B cell (primary cell): Measurements from ENCODE around the gene HNRNPAB. TPM values are rescaled to one million over a fixed set of nuclear protein-coding genes. Genes with fewer than 3 reads are reported as not detected.

ENCODE experiments used
- ATAC-seq: fragments of 200-7000 bp; cut with Tn5 transposase; one replicate; pipeline ENCODE4 v1.10.0; 2021; ENCODE audit warnings: low read depth, mild to moderate bottlenecking, moderate number of reproducible peaks, moderate library complexity
- CTCF ChIA-PET: fragments of 350-600 bp; sonication (Branson Sonifier 250); formaldehyde crosslinking; loops from one replicate; lab custom pipeline; 2021; ENCODE audit warnings: antibody characterized with exemption, inconsistent platforms; lab: Charles Lee
- POLR2A ChIA-PET: fragments of 350-600 bp; sonication (Branson Sonifier 250); formaldehyde crosslinking; loops from one replicate; lab custom pipeline; 2021; ENCODE audit warnings: antibody characterized with exemption; lab: Charles Lee
- DNase-seq: peaks from one replicate; pipeline ENCODE4 v3.0.0; 2013
- H2AFZ ChIP-seq: 2 replicates; pipeline ENCODE4 v1.6.1; 2012; ENCODE audit warnings: mild to moderate bottlenecking, low read depth, low read length; ENCODE audit not compliant: insufficient read depth, poor library complexity, severe bottlenecking
- H3K27ac ChIP-seq, 2 donors: 1 replicate in 1 of 2; 2 replicates in 1 of 2; pipeline ENCODE4 v1.5.1; 2012 to 2013; ENCODE audit warnings: low read length in 2 of 2, mild to moderate bottlenecking in 2 of 2, moderate library complexity in 1 of 2
- H3K27me3 ChIP-seq, 4 experiments: fragments of 200-600 bp in 1 of 4; sonication (generic) in 1 of 4; replicated peaks in 1 of 4; 1 replicate in 2 of 4; 2 replicates in 2 of 4; pipeline versions ENCODE4 v1.6.1 to v1.7.0; 2013 to 2016; ENCODE audit warnings: low read length in 3 of 4, mild to moderate bottlenecking in 2 of 4, mixed read lengths in 1 of 4, moderate library complexity in 1 of 4; ENCODE audit not compliant: insufficient read depth in 4 of 4, control insufficient read depth in 3 of 4; ENCODE audit errors: control extremely low read depth in 1 of 4
- H3K36me3 ChIP-seq, 2 experiments: replicated peaks in 1 of 2; 1 replicate in 1 of 2; 2 replicates in 1 of 2; pipeline versions ENCODE4 v1.6.1 to v1.7.1; 2013; ENCODE audit warnings: low read length in 1 of 2; ENCODE audit not compliant: insufficient read depth in 2 of 2, control insufficient read depth in 1 of 2; ENCODE audit errors: control extremely low read depth in 1 of 2, extremely low read depth in 1 of 2
- H3K4me1 ChIP-seq, 2 donors: fragments of 200-600 bp in 1 of 2; sonication (generic) in 1 of 2; 1 replicate in 1 of 2; 2 replicates in 1 of 2; pipeline versions ENCODE4 v1.5.1 to v1.6.1; 2013 to 2017; ENCODE audit warnings: low read length in 2 of 2; ENCODE audit not compliant: control insufficient read depth in 2 of 2, insufficient read depth in 2 of 2
- H3K4me2 ChIP-seq: replicated peaks from 2 replicates; pipeline ENCODE3; 2012; ENCODE audit warnings: mild to moderate bottlenecking, low read depth, low read length; ENCODE audit not compliant: poor library complexity, severe bottlenecking
- H3K4me3 ChIP-seq, 5 experiments: fragments of 200-600 bp in 1 of 5; sonication (generic) in 1 of 5; 1 replicate in 3 of 5; 2 replicates in 2 of 5; pipeline versions ENCODE4 v1.5.1 to v1.7.0; 2011 to 2016; ENCODE audit warnings: low read length in 4 of 5, mild to moderate bottlenecking in 4 of 5, low read depth in 2 of 5, control low read depth in 1 of 5, moderate library complexity in 1 of 5; ENCODE audit not compliant: insufficient read depth in 1 of 5; ENCODE audit errors: control extremely low read depth in 1 of 5, extremely low read depth in 1 of 5
- H3K79me2 ChIP-seq: fragments of 200-600 bp; sonication (generic); one replicate; pipeline ENCODE4 v1.6.0; 2016; ENCODE audit warnings: low read length; ENCODE audit not compliant: control insufficient read depth, insufficient read depth
- H3K9ac ChIP-seq: fragments of 200-600 bp; sonication (generic); 2 replicates; pipeline ENCODE4 v1.6.1; 2017; ENCODE audit warnings: mild to moderate bottlenecking, low read length, moderate library complexity
- H3K9me3 ChIP-seq, 3 donors: one replicate each; pipeline versions ENCODE4 v1.6.1 to v1.7.1; 2013; ENCODE audit warnings: low read length in 2 of 3; ENCODE audit not compliant: control insufficient read depth in 2 of 3, insufficient read depth in 1 of 3; ENCODE audit errors: control extremely low read depth in 1 of 3
- H4K20me1 ChIP-seq: 2 replicates; pipeline ENCODE4 v1.6.0; 2012; ENCODE audit warnings: mild to moderate bottlenecking, low read length; ENCODE audit not compliant: insufficient read depth, control insufficient read depth, poor library complexity, severe bottlenecking
- H3K27ac Mint-ChIP-seq: one replicate; pipeline ENCODE4 v1.8.0; 2021; ENCODE audit warnings: mixed read lengths
- H3K27me3 Mint-ChIP-seq: one replicate; pipeline ENCODE4 v1.8.0; 2021; ENCODE audit warnings: mixed read lengths
- H3K4me1 Mint-ChIP-seq: one replicate; pipeline ENCODE4 v1.8.0; 2021; ENCODE audit warnings: mixed read lengths
- H3K4me3 Mint-ChIP-seq: one replicate; pipeline ENCODE4 v1.8.0; 2021; ENCODE audit warnings: mixed read lengths
- H3K9me3 Mint-ChIP-seq: one replicate; pipeline ENCODE4 v1.8.0; 2022; ENCODE audit warnings: mixed read lengths; ENCODE audit not compliant: insufficient read depth
- CTCF ChIP-seq: fragments of 200-600 bp; IDR thresholded peaks from one replicate; pipeline ENCODE4 v1.8.0; 2022; ENCODE audit warnings: antibody characterized with exemption, mild to moderate bottlenecking
- EZH2 ChIP-seq: IDR thresholded peaks from 2 replicates; pipeline ENCODE4 v1.6.1; 2012; ENCODE audit warnings: borderline replicate concordance, low read depth, mild to moderate bottlenecking, moderate library complexity, low read length; ENCODE audit not compliant: insufficient read depth, poor library complexity, severe bottlenecking
- WGBS: methylation state at CpG from one replicate; pipeline ENCODE4 v1.1.5; 2013; ENCODE audit warnings: missing lambda C conversion rate; ENCODE audit not compliant: insufficient coverage; 5-methylcytosine and 5-hydroxymethylcytosine counted together
- intact Hi-C: fragments of 100-400 bp; cut with micrococcal nuclease; formaldehyde crosslinking; loops from one replicate; pipeline ENCODE4 v1.10.0; 2022
- polyA plus RNA-seq: library from polyadenylated mRNA; depleted of rRNA; stranded (reverse); fragments of >200 nt; gene quantifications from 2 replicates; pipeline ENCODE4 v1.2.3, GENCODE V29; 2012
- total RNA-seq, 2 donors: library from RNA; stranded (reverse); fragments of 120-200 nt in 1 of 2; gene quantifications; 1 replicate in 1 of 2; 2 replicates in 1 of 2; pipeline versions ENCODE4 v1.2.3 to v1.2.4, GENCODE V29; 2013 to 2022

Gene HNRNPAB
- total and polyA plus RNA-seq, 2 donors (not counting 1 experiment from before 2014, with no cell fraction given): 25.1 to 75.1 TPM

DNA sequence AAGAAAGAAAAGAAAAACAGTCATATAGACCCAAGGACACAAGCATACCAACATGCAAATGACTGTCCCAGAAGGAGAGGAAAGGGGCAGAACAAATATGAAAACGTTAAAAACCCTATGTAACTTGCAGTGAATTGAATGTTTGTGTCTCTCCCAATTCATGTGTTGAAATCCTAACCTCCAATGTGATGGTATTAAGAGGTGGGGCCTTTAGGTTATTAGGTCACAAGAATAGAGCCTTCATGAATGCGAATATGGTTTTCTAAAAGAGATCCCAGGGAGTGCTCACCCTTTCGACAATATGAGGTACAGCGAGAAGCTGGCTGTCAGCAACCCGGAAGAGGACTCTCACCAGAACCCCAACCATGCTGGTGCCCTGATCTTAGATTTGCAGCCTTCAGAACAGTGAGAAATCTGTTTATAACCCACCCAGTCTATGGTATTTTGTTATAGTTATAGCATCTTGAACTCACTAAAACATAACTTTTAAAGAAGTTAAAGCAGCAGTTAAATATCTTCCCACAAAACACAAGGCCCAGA is 14.0 kb downstream of the HNRNPAB start:
- H3K27ac ChIP-seq: peak overlapping the region in 1 of 2 donors; percentile 30
- no peak overlapping the region for H3K4me3 ChIP-seq
- peaks cover 0 to 65% of the 10 kb centered on the region in 2 experiments for H3K36me3 ChIP-seq
- no peak overlapping the region for H3K27ac Mint-ChIP-seq
- H3K27me3 ChIP-seq: no peaks in the 10 kb centered on the region
- H3K4me2 ChIP-seq: no peak overlapping the region
- peaks cover 21% of the 10 kb centered on the region for H3K4me1 Mint-ChIP-seq
- no peak overlapping the region for H3K9ac ChIP-seq
- POLR2A ChIA-PET: no interaction called here
- H3K27me3 Mint-ChIP-seq: no peaks in the 10 kb centered on the region
- CTCF ChIA-PET: no interaction called here
- H2AFZ ChIP-seq: no peak overlapping the region
- ATAC-seq: no peak
- WGBS: 75% methylated on average over 4 of the region's 5 CpGs
- no peak for DNase-seq
- H3K9me3 Mint-ChIP-seq: no peaks in the 10 kb centered on the region
- TF ChIP-seq CTCF (no peak), EZH2 (no peak)
- peaks cover 7 to 13% of the 10 kb centered on the region in 2 donors for H3K4me1 ChIP-seq
- H4K20me1 ChIP-seq: peaks cover 42% of the 10 kb centered on the region
- intact Hi-C loops: no loop called here
- H3K9me3 ChIP-seq: no peaks in the 10 kb centered on the region
- H3K79me2 ChIP-seq: peaks cover 19% of the 10 kb centered on the region
- H3K4me3 Mint-ChIP-seq: no peak overlapping the region

DNA sequence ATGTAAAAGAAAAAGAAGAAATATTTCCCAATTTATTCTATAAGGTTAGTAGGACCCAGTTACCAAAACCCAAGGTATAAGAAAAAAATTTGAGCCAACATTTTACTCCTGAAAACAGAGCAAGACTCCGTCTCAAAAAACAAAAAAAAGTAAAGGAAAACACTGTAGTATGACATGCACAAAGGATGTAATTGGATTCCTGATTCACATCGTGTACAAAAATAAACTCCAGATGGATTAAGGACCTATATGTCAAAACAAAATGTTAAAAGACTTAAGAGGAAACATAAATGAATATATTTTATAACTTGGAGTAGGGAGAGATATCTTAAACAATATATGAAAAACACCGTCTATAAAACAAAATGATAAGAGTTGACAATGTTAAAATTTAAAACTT is 14.5 kb downstream of the HNRNPAB start:
- Histone ChIP-seq H3K36me3 (peaks cover 0 to 65% of the 10 kb centered on the region in 2 experiments), H2AFZ (no peak overlapping the region), H4K20me1 (peaks cover 42% of the 10 kb centered on the region), H3K79me2 (peaks cover 23% of the 10 kb centered on the region), H3K9ac (no peak overlapping the region), H3K4me2 (no peak overlapping the region), H3K4me3 (no peak overlapping the region), H3K9me3 (no peaks in the 10 kb centered on the region), H3K27ac (peak overlapping the region in 1 of 2 donors; percentile 30), H3K27me3 (no peaks in the 10 kb centered on the region), H3K4me1 (peaks cover 7 to 13% of the 10 kb centered on the region in 2 donors)
- H3K27ac Mint-ChIP-seq: no peak overlapping the region
- DNase-seq (no peak), ATAC-seq (no peak)
- intact Hi-C loops: no loop called here
- TF ChIP-seq EZH2: no peak
- TF ChIP-seq CTCF: no peak
- POLR2A ChIA-PET: no interaction called here
- no peaks in the 10 kb centered on the region for H3K27me3 Mint-ChIP-seq
- CTCF ChIA-PET: no interaction called here
- no peaks in the 10 kb centered on the region for H3K9me3 Mint-ChIP-seq
- H3K4me3 Mint-ChIP-seq: no peak overlapping the region
- 100% methylated on average over 1 of the region's 3 CpGs for WGBS
- peaks cover 21% of the 10 kb centered on the region for H3K4me1 Mint-ChIP-seq
